HG02678 (cell line): Measurements from ENCODE around the gene PKD1L1.

Experiments used
- ATAC-seq: cut with Tn5 transposase; IDR thresholded peaks from one replicate; pipeline ENCODE4 v1.9.1; 2021; ENCODE audit warnings: mild to moderate bottlenecking, moderate library complexity; ENCODE audit not compliant: unreplicated experiment

Gene PKD1L1

DNA sequence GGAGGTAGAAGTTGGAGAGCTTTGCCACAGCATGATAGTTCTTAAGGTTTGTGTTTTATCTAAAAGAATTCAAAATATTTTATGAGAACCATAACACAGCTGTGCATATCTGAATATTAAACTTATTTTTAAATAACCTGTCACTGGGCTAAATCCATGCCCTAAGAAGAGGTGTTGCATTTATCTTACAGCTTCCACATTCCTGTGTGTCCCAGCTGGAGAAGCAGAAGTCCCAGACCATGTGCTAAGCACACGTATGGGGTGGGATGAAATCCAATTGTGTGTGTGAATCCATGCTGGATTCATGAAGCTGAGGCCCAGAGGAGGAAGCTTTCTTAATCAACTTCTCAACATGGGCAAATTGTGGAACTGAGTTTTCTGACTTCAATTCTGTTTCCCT is 121.5 kb downstream of the PKD1L1 start:
- ATAC-seq = no peak

DNA sequence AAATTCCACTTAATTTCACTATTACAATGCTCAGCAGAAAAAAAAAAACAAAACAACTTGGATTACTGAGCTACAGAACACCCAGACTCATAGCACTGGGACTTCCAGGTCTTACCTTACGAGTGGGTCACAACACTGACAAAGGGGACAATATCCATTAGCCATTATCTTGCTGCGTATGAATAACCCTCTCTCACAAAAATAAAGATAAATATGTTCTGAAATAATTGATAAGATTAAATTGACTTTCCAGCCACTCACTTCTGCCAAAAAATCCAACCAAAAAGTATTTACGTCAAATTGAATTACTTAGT is 128.7 kb downstream of the PKD1L1 start:
- peak; percentile 18 for ATAC-seq

DNA sequence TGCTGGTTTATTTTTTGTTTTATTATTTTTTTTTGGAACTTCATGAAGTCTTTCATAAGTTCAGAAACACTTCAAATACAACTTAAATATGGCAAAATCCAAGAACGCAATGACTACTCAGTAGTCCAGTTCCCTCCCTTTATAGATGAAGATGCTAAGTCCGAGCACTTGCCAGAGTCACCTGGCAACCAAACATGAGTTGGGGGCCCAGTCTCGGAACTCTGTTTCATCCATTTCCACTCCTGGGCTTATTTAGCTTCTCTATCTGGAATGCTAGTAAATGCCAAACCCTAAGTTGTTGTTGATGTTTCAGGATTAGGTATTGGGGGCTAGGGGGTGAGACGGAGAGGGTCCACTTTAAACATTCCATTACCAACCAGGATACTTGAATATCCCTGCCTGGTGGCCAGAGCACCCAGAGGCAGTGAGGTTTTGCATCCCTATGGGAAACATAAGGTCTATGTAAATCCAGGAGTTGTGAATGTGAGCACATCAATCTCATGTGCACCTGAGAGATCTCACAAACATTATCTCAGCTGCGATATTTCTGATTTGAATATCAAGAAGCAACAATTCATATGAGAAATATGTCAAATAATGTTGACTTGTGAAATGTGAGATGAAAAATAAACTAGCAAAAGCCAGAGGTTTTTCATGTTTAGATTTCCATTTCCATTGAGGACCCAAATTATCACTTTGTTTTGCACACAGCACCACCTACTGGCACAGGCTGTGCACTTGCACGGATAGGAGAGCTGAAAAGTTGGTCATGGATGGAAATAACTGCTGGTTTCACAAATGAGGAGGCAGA is 129.3 kb downstream of the PKD1L1 start:
- ATAC-seq = peak; percentile 68

DNA sequence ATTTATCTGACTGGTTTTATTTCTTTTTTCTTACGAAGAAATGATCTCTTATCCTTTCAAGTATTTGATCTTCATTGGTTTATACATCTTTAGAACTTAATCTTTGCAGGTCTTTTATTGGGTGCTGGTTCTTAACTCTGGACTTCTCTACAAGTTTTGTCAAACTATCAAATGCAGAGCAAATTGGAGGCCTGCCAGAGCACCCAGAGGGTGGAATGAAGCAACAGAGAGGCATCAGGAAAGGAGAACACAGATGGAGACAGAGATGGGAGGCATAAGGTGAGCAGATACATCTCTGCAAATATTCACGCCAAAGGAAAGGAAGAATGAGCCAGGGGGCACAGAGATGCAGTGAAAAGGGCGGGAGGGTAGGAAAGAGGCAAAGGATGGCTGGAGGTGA is 130.3 kb downstream of the PKD1L1 start:
- no peak for ATAC-seq

DNA sequence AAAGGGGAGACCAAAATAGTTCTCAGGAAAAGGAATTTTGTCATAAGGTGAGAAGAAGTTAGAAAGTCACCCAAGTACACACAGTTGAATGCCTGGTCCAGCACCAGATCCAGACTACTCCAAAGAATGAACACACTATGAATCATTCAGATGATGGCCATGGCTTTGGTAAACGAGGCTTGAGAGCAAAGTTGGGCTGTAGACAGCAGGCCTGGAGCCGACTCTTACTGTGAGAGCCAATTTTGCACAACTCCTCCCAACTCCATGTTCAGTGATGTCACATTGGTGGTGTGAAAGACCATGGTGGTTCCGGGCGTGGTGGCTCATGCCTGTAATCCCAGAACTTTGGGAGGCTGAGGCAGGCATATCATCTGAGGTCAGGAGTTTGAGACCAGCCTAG is 131.6 kb downstream of the PKD1L1 start:
- ATAC-seq = no peak

DNA sequence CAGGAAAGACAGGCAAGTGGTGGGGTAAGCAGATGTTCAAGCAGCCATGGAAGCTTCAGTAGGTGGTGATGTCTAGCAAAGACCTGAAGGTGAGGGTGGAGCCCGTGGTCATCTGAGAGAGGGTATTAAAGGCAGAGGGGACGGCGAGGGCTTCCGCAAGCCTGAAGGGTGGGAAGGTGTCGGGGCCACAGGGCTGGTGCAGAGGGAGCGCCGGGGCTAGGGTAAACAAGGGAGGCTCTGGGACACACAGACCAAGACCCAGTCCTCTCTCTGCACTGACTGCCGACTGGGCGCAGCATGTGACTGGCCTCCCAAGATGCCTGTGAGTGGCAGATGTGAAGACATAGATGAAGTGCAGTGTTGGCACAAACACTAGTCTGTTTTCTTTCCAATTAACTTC is 132.4 kb downstream of the PKD1L1 start:
- no peak for ATAC-seq

DNA sequence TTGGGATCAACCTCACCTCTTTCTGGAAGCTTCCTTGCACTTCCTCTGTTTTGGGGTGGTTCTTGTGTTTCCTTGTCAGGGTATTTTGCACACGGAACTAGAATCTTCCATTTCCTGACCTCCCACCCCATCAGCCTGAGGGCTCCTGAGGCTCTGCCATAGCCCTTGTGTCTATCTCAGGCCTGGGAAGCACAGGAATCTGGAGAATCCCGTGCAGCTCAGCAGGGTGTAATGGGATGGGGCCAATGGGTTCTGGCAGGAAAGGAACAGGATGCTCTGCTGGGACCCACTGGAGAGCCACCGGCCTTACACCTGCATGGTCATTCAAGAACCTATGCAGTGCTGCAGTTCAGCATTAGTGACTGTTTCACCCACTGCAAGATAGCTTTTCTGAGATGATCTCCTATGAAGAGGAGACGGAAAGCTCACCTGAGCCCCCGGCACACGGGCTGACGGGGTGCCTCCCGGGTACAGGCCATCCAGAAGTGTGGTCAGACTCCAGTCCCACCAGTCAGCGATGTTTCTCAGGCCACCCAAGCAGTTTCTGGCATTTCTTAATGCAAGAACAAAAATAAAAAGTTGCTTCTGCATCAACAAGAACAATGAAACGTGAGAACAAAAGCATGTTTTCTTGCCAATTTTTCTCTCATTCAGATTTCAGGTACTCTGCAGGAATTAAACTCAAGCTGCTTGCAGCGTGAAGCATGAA is 133.2 kb downstream of the PKD1L1 start:
- no peak for ATAC-seq

DNA sequence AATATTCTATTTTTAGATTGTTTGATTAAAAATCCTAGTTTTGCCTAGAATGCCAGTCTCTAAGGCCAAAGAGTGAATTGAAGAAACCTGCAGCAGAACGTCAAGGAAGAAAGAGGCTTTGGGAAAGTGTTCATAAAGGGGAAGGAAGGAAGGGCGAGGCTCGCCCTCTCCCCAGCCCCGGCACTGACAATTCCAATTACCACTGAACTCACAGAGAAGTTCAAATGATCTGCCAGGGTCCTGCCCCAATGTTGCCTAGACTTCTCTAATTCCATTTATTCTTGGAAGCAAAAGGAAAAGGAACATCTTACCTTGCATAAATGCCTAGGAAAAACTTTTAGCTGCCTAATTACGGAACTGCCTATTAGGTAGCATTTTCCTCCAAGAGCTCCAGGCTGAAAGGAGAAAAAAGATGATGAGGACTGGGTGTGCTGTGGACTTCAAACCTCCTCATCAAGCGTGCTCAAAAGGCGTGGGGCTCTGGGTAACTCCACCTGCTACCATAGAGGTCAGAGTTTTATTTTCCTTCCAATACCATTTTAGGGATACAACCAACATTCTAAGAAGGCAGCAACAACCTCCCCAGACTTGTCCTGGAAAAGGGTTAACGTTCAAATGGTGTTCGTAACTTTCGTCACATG is 134.5 kb downstream of the PKD1L1 start:
- no peak for ATAC-seq

DNA sequence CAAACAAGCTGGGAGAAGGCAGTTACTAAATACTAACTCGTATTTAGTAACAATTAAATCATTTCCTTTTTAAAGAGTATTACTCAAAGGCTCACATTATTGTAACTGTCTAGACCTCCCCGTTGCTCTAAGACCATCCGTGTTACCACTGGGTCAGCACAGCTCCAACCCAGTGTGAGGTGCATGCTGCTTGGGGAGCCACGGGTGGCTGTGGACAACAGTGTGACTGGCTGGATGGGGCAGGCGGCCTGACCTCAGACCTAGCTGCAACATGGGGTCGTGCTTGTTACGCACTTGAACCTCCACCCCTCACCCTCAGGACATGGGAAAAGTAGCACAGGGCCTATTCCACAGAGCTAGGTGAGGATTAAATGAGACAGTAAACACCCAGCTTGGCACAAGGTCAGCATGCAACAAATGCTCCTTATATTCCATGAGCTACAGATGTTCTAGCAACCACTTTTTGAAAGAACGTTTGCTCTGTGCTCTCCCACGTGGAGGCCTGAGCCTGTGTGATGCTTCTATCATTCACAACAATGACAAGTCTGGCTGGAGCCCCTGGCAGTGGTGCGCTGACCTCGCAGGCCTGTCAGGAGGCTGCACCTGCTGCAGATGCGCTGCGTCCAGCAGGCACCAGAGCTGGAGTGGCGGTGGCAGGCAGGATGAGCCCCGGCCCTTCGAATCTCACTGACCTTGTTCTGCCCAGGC is 135.7 kb downstream of the PKD1L1 start:
- no peak for ATAC-seq

DNA sequence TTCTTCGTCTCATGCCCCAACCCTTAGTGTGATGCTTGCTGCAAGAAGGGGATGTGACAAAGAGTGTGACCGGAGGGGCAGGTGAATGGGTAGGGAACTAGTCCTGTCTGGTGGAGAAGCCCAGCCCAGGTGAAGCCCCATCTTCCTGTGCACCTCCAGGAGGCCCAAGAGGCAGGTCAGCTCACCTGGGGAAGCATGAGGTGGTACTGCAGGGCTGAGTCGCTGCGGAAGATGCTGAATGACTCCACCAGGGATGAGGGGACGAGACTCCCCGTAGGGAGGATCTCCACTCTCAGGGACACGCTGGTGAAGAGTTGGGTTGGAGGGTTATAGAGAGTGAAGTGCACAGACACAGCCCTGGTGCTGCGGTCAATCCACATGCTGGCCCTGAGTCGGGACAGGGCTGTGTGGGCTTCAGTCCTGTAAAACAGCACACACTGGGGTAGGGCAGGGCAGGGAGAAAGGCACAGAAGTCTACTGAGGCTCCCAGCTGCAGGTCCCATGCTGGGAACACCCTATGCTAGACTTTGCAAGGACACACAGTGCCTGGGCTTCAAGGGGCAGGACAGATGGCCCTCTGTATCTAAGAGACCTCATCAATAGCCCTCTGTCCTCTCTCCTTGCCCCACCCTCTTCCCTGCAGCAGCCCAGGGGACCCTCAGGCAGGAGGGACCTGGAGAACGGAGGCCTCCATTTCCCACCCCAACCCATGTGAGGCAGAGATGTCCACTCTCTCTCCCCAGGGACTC is 136.5 kb downstream of the PKD1L1 start:
- no peak for ATAC-seq

DNA sequence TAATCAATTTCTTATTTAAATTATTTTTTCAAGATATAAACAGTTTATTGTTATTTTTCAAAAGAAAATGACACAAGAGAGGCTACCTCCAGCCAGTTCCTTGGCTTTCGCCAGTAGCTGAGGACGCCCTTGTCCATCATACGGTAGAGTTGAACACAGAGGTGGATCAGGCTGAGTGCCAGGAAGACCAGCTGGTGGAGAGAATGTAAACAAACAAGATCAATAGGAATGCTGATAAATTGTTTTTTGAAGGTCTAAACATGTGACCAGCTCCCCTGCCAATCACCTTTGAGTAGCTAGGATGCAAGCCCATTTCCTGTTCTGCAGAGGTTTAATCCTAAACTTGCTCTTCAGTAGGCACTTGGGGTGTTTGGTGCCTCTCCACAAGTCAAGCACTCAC is 138.9 kb downstream of the PKD1L1 start:
- no peak for ATAC-seq

DNA sequence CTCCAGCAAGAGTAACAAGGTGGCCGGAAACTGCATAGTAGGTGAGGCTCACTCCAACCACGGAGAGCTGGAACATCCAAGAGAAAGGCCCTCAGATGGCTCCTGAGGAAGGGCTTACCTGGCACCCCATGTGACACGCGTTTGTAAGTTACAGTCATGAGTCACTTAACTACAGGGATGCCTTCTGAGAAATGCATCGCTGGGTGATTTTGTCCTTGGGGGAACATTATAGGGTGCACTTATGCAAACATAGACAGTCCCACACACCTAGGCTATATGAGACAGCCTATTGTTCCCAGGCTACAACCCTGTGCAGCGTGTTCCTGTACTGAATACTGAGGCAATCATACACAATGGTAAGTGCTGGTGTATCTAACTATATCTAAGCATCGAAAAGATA is 139.9 kb downstream of the PKD1L1 start:
- ATAC-seq = no peak

DNA sequence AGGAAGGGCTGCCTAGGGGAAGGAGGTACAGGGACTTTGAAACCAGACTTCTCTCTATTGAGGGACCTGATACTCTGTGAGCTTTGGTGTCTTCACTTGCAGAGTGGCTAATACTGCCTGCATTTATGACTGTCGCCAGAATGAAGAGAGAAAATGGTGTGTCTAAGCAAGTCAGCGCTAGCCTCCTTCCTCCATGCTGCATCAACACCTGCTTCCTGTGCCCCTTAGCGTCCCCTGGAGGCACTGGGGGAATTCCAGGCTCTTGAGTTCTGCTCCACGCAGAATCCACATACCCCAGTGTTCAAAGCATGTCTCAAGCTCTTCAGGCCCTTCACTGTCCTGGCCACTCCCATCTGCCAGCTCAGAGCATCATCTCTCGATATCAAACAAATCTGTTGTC is 140.5 kb downstream of the PKD1L1 start:
- no peak for ATAC-seq

DNA sequence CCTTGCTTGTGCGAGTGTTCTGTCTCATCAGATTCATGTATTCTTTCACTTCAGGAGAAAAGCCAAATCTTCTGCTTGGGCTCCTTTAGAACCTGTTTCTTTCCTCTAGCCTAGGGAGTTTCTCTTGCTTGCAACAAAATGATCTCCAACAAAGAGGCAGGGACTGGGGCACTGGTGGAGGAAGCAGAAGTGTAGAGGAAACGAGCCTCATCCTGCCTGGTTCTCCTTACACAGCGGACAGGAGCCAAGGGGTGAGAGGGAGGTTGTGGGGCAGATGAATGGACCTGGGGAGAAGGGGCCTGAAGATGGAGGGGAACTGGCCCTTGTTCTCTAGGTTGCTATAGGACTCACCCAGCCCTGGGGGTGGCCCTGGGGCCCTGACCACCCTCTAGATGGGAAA is 141.1 kb downstream of the PKD1L1 start:
- ATAC-seq = no peak

DNA sequence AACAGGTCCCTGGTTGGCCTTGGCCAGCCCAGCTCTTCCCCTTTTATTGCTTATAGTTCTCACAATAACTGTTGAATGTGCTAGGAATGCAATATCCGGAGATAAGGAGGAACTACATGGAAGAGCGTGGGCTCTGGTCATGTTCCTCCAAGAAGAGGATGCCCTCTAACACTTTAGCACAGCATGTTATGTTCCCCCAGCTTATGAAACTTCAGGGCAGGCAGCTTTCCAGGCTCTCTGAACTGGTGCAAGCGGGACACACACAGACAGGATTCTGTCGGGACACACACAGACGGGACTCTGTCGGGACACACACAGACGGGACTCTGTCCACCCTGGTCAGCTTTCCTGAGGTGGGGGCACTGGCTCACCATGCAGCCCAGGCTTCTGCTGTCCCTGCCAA is 141.6 kb downstream of the PKD1L1 start:
- ATAC-seq = no peak

DNA sequence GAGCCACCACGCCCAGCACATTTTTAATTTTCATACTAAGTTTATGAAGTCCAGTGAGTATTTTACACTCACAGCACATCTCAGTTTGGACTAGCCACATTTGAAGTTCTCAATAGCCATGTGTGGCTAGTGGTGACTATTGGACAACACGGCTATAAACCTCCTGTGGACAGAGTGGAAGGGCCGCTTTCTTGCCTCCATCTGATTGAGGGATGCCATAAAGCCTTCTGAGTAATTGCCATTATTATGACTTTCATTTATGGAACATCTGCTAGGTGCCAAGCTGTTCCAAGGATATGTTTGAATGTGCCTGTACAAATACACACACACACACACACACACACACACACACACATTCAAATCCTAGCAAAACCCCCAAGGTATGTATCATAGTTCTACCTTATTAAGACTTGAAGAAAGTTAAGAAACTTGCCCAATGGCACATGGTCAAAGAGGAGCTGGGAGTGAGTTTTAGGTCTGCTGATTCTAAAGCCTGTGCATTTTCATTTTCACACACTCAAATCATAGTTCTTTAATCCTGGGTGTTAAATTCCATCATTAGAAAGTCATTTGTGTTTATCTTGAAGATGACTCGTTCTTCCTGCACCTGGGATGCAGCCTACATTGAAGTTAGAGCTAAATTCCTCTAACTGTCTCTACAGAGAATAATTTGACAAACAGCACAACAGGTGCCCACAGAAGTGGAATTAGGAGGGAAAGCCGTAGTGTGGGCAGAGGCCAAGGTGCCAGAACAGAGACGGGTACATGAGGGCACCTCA is 143.3 kb downstream of the PKD1L1 start:
- ATAC-seq = no peak

DNA sequence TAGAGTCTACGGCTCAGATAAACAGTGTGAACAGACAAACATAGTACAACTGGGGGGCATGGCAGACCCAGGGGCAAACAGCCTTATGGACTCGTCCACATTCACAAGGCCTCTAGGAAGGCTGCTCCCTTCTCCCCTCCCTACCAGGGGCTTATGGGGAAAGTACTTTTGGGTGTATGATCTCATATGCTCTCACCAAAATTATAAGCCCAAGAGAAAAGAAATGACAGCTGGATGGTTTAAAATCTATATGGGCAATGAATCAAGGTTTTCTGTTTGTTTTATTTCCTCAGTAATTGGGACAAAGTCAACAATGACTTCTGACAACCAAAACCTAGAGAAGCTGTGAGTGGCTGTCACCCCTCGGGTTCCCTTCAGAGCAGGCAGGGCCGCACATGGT is 144.4 kb downstream of the PKD1L1 start:
- ATAC-seq = no peak

DNA sequence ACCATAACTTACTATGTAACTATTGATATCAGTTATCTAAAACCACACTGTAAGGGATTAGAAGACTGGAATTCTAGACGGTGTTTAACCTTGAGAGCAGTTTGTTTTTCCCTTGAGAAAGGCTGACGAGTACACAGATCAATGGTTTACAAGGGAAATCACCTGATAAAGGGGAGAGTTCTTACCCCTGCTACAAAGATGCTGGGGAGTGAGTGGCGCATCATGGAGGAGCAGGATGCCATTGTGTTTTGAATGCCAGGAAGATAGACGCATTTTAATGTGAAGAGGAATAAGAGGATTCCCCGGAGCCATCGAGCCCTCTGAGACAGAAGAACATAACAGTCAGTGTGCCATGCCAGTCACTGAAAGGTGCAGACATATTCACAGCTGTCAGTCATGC is 145.2 kb downstream of the PKD1L1 start:
- ATAC-seq = no peak

DNA sequence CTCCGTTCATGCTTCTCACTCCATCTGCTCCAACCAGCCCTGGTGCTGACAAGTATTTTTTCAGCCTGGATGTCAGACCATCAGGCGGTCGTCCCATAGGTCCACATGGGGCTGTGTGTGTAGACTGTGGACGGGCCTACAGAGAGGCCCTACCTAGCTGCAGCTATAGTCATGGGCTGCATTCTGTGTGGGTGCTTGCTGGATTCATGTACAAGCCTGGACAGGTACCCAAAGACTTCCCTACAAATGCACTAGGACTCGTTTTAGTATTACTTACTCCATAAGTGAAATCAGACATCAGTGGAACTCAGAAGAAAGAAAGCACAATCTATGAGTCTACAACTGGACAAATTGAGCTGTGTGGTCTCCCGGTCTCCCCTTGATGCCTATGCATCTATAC is 146.8 kb downstream of the PKD1L1 start:
- ATAC-seq = no peak

DNA sequence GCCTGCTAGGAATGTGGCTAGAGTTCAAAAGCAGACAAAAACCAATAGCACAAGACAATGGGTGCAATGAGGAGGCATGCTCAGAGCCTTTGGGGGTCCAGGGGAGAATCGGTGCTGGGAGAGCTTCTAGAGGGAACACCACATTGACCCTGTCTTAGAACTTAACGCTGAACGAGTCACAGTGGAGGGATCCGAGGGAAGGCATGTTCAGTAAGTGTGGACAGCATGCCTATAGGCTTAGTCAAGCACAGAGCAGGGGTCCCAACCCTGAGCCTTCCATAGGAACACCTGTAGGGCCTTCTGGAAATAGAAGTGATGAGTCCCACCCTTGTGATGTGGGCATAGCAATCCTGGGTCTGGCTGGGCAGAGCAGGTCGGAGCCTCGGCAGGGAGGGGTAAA is 148.7 kb downstream of the PKD1L1 start:
- ATAC-seq = no peak
